GM03348 (cell line): ENCODE measurements around the gene EMILIN3.
A peak's percentile ranks its signal among the peaks of the same experiment; 100 is the strongest.

ENCODE experiments used
- DNase-seq: peaks from one replicate; pipeline ENCODE4 v3.0.0; 2012; ENCODE audit warnings: low spot score

Gene EMILIN3

GRCh38 chr20:41344938-41345728 lies 21.5 kb downstream of the EMILIN3 start:
- DNase-seq: no peak

- DNase-seq: no peak
These were observed 22.1 kb downstream of the EMILIN3 start for GRCh38 chr20:41344477-41344876.

DNA sequence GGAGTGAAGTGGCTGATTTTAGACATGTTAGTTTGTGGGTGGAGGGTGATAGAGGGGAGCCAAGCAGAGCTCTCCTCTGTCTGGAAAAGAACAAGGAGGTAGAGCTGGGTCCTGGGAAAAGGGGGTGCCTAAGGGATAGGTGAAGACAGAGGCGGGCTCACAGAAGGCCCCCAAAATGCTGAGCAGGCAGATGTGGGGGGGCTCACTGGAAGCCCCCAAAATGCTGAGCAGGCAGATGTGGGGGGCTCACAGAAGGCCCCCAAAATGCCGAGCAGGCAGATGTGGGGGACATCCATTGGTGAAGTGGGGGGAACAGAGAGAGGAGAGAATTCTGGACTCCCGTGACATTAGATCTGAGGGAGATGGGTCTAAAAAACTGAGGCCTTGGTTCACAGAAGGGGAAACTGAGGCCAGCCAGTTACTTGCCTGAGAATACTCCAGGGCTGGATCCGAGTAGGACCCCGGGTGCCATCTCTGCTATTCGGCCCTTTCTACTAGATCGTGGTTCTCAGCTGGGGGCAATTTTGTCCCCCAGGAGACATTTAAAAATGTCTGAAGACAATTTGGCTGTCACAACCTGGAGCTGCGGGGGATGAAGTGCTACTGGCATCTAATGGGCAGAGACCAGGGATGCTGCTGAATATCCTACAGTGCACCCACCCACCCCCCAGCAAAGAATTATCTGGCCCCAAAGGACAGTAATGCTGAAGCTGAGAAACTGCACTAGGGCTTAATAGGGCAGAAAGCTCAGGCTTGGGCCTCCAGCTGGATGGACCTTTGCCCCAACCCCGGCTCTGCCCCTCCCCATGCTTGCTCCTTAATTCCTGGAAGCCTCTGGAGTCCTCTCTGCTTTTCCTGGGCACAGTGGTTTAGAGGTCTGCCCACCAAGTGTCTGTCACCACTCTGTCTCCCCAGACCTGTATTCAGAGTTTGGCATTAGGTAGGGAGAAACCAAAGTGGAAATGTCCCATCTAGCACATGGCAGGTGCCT lies 23.8 kb downstream of the EMILIN3 start:
- no peak for DNase-seq

DNA sequence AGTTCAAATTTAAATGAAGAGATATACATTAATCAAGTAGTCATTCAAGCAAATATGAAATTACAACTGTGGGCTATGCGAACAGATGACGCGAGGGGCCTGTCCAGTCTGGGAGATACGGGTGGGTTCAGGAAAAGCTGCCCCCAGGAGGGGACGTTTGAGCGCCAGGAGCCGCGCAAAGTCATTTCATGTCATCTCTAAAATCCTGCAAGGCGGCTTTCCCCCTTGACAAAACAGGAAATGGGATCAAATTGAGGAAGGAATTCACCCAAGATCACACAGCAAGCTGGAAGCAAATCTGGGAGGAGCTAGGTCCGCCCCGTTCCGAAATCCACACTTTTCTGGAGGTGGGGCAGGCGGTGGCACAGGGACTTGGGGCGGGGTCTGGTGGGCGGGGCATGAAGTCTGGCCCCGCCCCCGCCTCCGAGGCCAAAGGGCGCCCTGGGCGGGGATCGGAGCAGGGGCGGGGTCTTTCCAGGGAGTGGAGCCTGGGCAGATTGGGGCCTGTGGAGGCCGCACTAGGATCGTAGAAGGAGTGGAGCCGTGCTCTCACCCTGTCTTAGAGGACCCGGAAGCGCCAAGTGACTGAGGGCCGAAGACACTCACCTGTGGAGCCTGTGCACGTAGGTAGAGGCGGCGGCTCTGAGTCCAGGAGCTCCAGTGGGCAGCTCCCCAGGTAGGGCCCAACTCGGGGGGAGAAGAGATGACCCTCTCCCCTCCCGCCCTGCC lies 26.1 kb downstream of the EMILIN3 start, which contains the start of gene LPIN3:
Gene LPIN3 (plus strand): TSS at position 495 of the 729 bp plus-strand sequence. CDS start 4,983 bp downstream, outside the sequence.
- peak; percentile 97 for DNase-seq

DNA sequence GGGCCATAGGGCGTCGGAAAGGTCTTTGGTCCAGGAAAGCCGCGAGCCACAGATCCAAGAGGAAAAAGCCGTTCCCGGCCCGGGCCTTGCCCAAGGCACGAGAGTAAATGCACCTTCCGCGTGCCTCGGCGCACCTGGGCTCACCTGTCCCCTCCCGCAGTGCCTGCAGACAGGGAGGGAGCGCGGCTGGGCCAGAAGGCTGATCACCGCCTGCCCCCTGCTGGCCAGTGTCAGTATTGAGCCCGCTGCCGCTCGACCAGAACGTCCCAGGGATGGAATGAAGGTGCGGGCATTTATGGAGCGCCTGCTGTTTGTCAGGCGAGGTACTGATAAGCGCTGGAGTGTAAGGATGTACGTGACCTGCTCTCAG lies 26.7 kb downstream of the EMILIN3 start:
- peak; percentile 87 for DNase-seq

DNA sequence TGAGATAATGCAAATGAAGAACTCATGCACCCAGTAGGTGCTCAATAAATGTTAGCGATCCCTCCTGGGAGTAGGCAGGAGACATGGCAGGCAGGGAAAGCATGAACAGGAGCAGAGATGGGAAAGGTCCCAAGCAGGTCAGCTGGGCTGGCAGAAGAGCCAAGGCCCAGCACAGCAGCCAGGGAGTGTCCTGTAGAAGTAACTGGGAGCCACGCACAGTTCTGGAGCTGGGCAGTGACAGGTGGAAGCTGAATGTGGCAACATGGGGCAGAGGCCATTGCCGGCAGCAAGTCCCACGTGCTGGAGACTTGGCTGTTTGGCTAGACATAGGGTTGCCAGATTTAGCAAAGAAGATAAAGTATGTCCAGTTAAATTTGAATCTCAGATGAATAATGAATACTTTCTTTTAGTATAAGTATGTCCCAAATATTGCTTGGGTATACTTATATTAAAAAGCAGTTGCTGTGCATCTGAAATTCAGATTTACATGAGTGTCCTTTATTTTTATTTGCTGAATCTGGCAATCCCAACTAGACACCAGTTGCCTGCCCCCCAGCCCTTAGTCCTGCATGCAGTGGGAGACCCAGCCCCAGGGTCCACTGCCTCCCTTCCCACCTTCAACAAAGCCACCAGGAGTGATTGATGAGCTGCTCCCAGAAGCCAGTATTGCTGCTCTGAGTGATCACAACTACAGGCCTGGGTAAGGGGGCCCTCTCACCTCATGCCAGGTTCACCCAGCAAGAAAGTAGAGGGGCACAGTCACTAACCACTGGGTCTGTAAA lies 29.7 kb downstream of the EMILIN3 start:
- no peak for DNase-seq

DNA sequence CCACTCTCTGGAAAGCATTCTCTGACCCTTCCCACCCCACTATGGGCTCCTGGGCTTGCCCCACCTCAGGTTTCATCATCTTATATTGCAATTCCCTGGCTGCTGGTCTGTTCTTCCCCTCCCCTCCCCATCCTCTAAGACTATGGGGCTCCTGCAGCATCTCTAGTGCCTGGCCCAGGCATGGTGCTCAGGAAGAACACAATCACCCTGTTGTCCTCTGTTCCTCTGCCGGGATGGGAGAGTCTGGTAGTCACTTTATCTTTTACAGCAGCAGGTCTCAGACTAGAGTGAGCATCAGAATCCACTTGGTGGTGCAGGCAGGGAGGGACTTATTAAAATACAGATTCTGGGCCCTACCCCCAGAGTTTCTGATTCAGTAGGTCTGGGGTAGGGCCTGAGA lies 31.0 kb downstream of the EMILIN3 start:
- no peak for DNase-seq

DNA sequence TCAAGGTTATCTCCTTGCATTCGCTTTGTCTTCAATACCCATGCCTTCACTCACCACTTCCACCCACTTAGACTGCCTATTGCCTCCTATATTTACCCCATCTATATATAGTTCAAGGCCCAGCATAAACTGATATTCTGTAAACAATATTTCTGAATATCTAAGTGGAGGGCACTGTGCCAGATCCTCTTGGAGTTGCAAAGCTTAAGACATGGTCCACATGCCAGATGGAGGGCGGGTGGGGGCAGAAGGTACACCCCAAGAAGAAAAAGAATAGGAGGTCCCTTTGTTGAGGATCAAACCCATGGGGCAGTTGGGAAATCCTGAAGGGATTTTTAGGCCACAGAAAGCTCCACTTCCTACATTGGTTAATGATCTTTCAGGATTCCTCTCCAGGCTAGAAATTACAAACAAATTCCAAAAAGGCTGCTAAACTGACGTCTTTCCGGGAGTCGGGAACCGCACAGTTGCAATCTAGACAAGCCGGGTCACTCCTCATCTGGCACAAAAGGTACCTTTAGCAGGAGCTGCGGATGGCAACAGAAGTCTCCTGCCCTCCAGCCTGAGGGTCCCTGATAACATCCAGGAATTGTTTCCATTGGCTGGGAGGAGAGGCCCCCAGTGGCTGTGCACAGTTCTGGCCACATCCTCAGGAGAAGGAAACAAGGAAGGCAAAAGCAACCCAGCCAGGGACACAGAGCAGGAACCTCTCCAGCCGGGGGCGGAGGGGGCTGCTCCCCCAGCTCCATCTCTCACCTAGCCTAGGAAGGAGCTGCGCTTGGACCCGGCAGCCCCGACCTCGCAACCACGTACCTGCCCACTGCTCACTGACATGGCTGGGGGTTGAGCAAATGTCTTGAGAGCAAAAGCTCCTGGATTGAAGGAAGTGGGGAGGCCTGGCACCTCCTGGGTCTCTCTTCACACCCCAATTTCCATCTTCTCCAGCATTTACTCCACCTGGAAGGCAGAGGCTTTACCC lies 31.9 kb downstream of the EMILIN3 start:
- DNase-seq: no peak

- DNase-seq: no peak
These were observed 32.6 kb downstream of the EMILIN3 start for GRCh38 chr20:41334036-41334435.

DNA sequence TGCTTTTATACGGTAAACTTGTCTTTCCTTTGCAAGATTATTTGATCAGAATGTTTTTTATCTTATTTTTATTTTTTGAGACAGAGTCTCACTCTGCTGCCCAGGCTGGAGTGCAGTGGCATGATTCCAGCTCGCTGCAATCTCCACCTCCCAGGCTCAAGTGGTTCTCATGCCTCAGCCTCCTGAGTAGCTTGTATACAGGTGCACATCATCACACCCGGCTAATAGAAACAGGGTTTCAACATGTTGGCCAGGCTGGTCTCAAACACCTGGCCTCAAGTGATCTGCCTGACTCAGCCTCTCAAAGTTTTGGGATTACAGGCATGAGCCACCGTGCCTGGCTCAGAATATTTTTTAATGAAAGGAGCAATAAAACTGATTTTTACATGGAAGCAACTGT lies 34.9 kb downstream of the EMILIN3 start:
- DNase-seq: no peak

DNA sequence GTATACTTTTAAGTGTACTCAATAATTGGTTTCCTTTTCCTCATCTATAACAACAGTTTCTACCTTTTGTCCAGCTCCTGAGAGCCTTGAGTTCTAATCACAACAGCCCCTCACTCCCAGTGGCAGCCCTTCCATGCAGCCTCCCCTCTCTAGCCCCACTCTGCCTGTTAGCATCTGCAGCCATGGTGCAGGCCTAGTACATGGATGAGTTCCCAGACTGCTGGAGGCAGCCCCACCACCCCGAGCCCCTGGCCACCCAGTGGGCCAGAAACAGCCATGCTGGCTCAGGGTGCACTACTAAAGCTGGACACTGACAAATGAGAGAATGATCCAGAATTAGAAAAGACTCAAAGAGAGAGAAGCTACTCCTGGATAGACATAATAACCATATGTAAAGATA lies 35.7 kb downstream of the EMILIN3 start:
- DNase-seq: no peak

DNA sequence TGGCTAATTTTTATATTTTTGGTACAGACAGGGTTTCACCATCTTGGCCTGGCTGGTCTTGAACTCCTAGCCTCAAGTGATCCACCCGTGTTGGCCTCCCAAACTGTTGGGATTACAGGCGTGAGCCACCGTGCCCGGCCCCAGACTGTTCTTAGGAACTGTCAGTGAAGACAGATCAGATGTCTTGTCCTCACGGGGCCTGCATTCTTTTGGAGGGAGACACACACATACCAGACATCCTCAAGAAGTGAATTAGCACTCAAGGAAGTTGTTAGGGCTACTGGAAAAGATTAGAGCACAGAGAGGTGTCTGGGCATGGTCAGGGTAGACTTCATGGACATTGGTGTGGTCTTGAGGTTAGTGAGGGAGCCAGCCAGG lies 36.3 kb downstream of the EMILIN3 start:
- DNase-seq: peak; percentile 40

DNA sequence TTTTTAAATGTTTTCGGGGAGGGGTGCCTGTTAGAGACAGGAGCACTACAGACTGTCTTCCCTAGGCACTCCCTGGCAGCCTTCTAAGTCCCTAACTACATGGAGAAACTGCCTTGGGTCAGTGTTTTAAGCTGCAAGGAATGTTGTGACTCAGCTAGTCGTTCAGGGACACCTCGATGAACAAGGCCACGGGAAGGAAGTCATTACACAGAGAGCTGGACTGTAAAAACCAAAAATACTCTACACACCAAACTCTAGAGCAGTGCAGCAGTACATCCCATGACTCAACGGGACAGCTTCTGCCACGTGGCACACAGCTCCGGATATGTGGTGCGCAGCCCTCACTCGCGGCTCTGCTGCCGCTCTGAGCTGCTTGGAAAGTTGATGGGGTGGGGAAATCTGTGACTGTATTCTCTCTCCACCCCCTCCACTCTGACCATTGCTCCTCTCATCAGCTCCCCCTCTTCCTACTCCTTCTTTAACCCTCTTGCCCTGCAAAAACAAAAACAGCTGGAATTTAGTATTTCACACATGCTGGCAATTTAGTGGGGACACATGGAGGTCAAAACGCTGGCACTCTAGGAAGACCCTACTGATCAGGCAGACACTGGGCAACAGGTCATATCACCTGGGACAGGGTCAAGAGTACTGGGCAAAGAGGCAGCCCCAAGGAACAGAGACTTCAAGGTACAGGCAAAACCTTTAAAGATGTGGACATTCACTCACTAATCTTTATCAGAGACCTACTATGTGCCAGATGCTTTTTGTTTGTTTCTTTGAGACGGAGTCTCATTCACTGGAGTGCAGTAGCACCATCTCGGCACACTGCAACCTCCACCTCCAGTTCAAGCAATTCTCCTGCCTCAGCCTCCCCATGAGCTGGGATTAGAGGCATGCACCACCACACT lies 36.9 kb downstream of the EMILIN3 start:
- DNase-seq: peak; percentile 92

GRCh38 chr20:41327178-41327577 lies 39.4 kb downstream of the EMILIN3 start:
- no peak for DNase-seq

DNA sequence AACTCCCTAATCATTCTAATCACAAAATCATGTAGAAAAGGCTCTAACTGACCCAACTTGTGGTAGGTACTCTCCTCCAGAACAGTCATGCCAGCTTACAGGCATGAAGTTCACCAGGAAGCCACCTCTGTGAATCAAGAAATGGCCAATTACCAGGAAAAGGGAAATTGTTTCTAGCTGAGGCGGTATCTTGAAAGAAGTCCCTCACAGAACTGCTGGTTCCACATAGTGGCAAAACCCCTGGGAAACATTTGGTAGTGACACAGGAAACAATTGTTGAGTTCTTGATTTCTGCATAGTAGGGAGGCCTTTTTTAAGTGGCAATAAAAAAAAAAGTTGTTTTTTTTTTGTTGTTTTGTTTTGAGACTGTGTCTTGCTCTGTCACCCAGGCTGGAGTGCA lies 45.6 kb downstream of the EMILIN3 start:
- no peak for DNase-seq

DNA sequence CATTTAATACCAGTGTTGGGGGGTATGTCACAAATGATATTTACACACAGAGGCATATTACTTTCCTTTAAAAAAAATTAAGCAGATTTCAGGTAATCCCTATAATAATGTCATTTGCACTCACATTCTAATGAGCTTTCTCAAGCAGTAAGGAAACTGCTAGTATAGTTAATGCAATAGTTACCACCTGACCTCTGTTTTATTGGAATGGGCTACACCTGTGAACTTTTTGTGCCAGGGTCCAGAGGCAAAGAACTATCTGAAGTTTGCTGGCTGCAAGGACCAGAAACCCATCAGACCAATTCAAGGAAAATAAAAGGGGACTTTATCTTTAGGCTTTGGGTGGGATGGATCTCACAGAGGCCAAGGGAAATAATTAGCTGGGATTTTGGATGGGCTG lies 46.2 kb downstream of the EMILIN3 start:
- no peak for DNase-seq

- DNase-seq: no peak
These were observed 48.4 kb downstream of the EMILIN3 start for GRCh38 chr20:41318271-41318649.

DNA sequence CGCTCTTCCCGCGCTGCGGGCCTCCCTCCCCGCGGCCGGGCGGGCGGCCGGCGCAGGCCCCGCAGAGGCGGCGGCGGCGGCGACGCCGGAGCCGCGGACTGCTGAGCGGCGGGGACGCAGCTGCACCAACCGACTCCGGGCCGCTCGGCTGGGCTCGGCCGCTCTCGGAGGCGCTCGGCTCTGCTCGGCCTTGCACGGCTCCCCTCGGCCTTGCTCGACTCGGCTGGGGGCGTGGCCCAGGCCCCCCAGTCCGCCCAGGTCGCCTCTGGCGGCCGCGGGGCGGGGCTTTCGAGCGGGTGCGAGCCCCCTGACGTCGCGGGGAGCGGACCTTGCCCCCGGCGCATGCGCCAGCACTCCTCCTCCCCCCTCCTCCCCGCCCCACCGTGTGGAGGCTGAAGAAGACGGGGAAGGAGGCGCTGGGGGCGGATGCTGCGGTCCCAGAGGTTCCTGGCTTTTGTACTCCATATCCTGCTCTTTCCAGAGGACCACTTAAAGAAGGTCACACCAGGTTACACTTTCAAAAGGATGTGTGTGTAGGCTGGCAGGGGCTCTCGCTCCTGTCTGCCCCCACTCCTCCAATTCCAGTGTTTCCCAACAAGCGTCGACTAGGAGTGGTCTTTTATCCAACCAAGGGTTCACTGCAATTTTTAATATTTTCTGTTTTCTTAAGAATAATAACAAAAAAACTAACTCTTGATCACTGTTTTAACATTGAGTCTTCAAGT lies 48.9 kb downstream of the EMILIN3 start, which contains the start of gene ZHX3:
Gene ZHX3 (minus strand): TSS at position 186 of the 725 bp plus-strand sequence. CDS start 112,815 bp downstream, outside the sequence.
- DNase-seq: peak; percentile 100
